H1 (cell line): ENCODE results near the gene CAGE1. TPM values are rescaled to one million over a fixed set of nuclear protein-coding genes. Genes with fewer than 3 reads are reported as not detected.

ENCODE experiments used
- CTCF ChIA-PET: fragments of 300-600 bp; sonication (Branson Sonifier 250); formaldehyde crosslinking; loops from one replicate; lab custom pipeline; 2021; ENCODE audit not compliant: partially characterized antibody; lab: Charles Lee
- POLR2A ChIA-PET: fragments of 300-600 bp; sonication (Branson Sonifier 250); formaldehyde crosslinking; loops from one replicate; lab custom pipeline; 2021; ENCODE audit warnings: inconsistent platforms; ENCODE audit not compliant: partially characterized antibody; lab: Charles Lee
- DNase-seq, 2 experiments: peaks; one replicate each; pipeline versions ENCODE4 v3.0.0 to v3.0.0-alpha.2; 2010 to 2022; ENCODE audit warnings: low spot score in 2 of 2, low read depth in 1 of 2, mixed read lengths in 1 of 2
- FAIRE-seq: peaks from 2 replicates; lab custom pipeline; 2011; peaks lifted over from hg19 to GRCh38; lab: Jason Lieb, UNC
- H2AFZ ChIP-seq: 2 replicates; pipeline ENCODE4 v1.8.1; 2012; ENCODE audit warnings: low read length, inconsistent platforms
- H2AK5ac ChIP-seq: 2 replicates; pipeline ENCODE4 v1.6.1; 2013; ENCODE audit warnings: low read depth, low read length
- H2BK120ac ChIP-seq: replicated peaks from 2 replicates; pipeline ENCODE3; 2013; ENCODE audit warnings: low read depth, low read length, inconsistent platforms
- H2BK12ac ChIP-seq: 2 replicates; pipeline ENCODE4 v1.6.1; 2013; ENCODE audit warnings: low read depth, low read length
- H2BK15ac ChIP-seq: 2 replicates; pipeline ENCODE4 v1.6.1; 2013; ENCODE audit warnings: low read length
- H2BK20ac ChIP-seq: 2 replicates; pipeline ENCODE4 v1.6.1; 2013; ENCODE audit warnings: low read length
- H2BK5ac ChIP-seq: 2 replicates; pipeline ENCODE4 v1.6.1; 2013; ENCODE audit warnings: low read depth, low read length
- H3K14ac ChIP-seq: 2 replicates; pipeline ENCODE4 v1.6.1; 2013; ENCODE audit warnings: inconsistent platforms; ENCODE audit not compliant: insufficient read length
- H3K18ac ChIP-seq: 2 replicates; pipeline ENCODE4 v1.6.1; 2013; ENCODE audit warnings: low read length; ENCODE audit errors: extremely low read depth
- H3K23ac ChIP-seq: 2 replicates; pipeline ENCODE4 v1.6.1; 2013; ENCODE audit warnings: inconsistent platforms; ENCODE audit not compliant: insufficient read length
- H3K23me2 ChIP-seq: 2 replicates; pipeline ENCODE4 v1.6.1; 2013; ENCODE audit warnings: low read depth, low read length
- H3K27ac ChIP-seq: 2 replicates; pipeline ENCODE4 v1.6.1; 2011; ENCODE audit warnings: low read depth, low read length, inconsistent platforms
- H3K27me3 ChIP-seq, 4 experiments: replicated peaks in 1 of 4; 1 replicate in 1 of 4; 2 replicates in 3 of 4; pipeline versions ENCODE4 v1.6.1 to v1.8.1; 2011 to 2013; ENCODE audit warnings: low read length in 3 of 4, mild to moderate bottlenecking in 3 of 4, inconsistent platforms in 2 of 4, mixed read lengths in 2 of 4, moderate library complexity in 1 of 4; ENCODE audit not compliant: control insufficient read depth in 3 of 4, insufficient read depth in 3 of 4; ENCODE audit errors: extremely low read depth in 1 of 4
- H3K36me3 ChIP-seq, 4 experiments: 2 replicates each; pipeline versions ENCODE4 v1.6.1 to v1.8.1; 2011 to 2013; ENCODE audit warnings: mild to moderate bottlenecking in 4 of 4, low read length in 3 of 4, moderate library complexity in 2 of 4, control low read depth in 1 of 4, inconsistent platforms in 1 of 4; ENCODE audit not compliant: insufficient read depth in 4 of 4, control insufficient read depth in 2 of 4
- H3K4ac ChIP-seq: replicated peaks from 2 replicates; pipeline ENCODE3; 2013; ENCODE audit warnings: low read length, low read depth, mixed read lengths, inconsistent platforms; ENCODE audit not compliant: insufficient read length
- H3K4me1 ChIP-seq, 4 experiments: replicated peaks in 1 of 4; 1 replicate in 1 of 4; 2 replicates in 3 of 4; pipeline versions ENCODE4 v1.6.1 to v1.8.1; 2011 to 2013; ENCODE audit warnings: low read length in 3 of 4, inconsistent platforms in 2 of 4, mixed read lengths in 1 of 4; ENCODE audit not compliant: insufficient read depth in 4 of 4, control insufficient read depth in 3 of 4
- H3K4me2 ChIP-seq, 2 experiments: 2 replicates each; pipeline versions ENCODE4 v1.6.1 to v1.8.1; 2011 to 2013; ENCODE audit warnings: low read depth in 2 of 2, low read length in 2 of 2, control low read depth in 1 of 2, inconsistent platforms in 1 of 2, mild to moderate bottlenecking in 1 of 2; ENCODE audit not compliant: insufficient read depth in 1 of 2
- H3K4me3 ChIP-seq, 4 experiments: fragments of 200-600, 300-600 bp in 1 of 4; sonication (generic), shearing (Covaris generic), sonication (Bioruptor Twin) in 1 of 4; 2 replicates each; pipeline versions ENCODE4 v1.5.1 to v1.8.1; 2011 to 2016; ENCODE audit warnings: low read length in 4 of 4, low read depth in 3 of 4, control low read depth in 2 of 4, inconsistent platforms in 2 of 4, mild to moderate bottlenecking in 2 of 4, mixed read lengths in 1 of 4, moderate library complexity in 1 of 4; ENCODE audit not compliant: insufficient read depth in 2 of 4; ENCODE audit errors: extremely low read depth in 1 of 4
- H3K56ac ChIP-seq: replicated peaks from 2 replicates; pipeline ENCODE3; 2013; ENCODE audit warnings: low read depth, mild to moderate bottlenecking, mixed read lengths, low read length, inconsistent platforms; ENCODE audit not compliant: insufficient read length
- H3K79me1 ChIP-seq: 2 replicates; pipeline ENCODE4 v1.6.1; 2013; ENCODE audit warnings: low read depth, low read length, control low read depth
- H3K79me2 ChIP-seq, 2 experiments: 2 replicates each; pipeline versions ENCODE4 v1.6.1 to v1.8.1; 2012 to 2013; ENCODE audit warnings: low read length in 2 of 2, mild to moderate bottlenecking in 2 of 2, inconsistent platforms in 1 of 2; ENCODE audit not compliant: insufficient read depth in 2 of 2, control insufficient read depth in 1 of 2
- H3K9ac ChIP-seq, 4 experiments: replicated peaks in 1 of 4; 1 replicate in 1 of 4; 2 replicates in 3 of 4; pipeline versions ENCODE4 v1.6.1 to v1.8.1; 2011 to 2013; ENCODE audit warnings: low read depth in 3 of 4, low read length in 3 of 4, control low read depth in 2 of 4, mild to moderate bottlenecking in 2 of 4, moderate library complexity in 2 of 4, inconsistent platforms in 1 of 4; ENCODE audit errors: extremely low read depth in 1 of 4
- H3K9me3 ChIP-seq, 2 experiments: 2 replicates each; pipeline versions ENCODE4 v1.6.1 to v1.8.1; 2012 to 2013; ENCODE audit warnings: mild to moderate bottlenecking in 2 of 2, moderate library complexity in 2 of 2, control low read depth in 1 of 2, inconsistent platforms in 1 of 2, low read depth in 1 of 2, low read length in 1 of 2, mixed read lengths in 1 of 2; ENCODE audit not compliant: insufficient read depth in 2 of 2
- H4K20me1 ChIP-seq, 2 experiments: replicated peaks in 1 of 2; 2 replicates each; pipeline versions ENCODE3 to v1.8.1; 2011 to 2013; ENCODE audit warnings: inconsistent platforms in 2 of 2, low read length in 2 of 2, mild to moderate bottlenecking in 1 of 2; ENCODE audit not compliant: insufficient read depth in 2 of 2, control insufficient read depth in 1 of 2
- H4K5ac ChIP-seq: 2 replicates; pipeline ENCODE4 v1.6.1; 2013; ENCODE audit warnings: low read length, low read depth, mixed read lengths, inconsistent platforms; ENCODE audit not compliant: insufficient read length
- H4K8ac ChIP-seq: 2 replicates; pipeline ENCODE4 v1.8.0; 2013; ENCODE audit warnings: mild to moderate bottlenecking, moderate library complexity, low read length, inconsistent platforms; ENCODE audit not compliant: insufficient read depth; ENCODE audit errors: extremely low read depth
- H4K91ac ChIP-seq: replicated peaks from 2 replicates; pipeline ENCODE3; 2013; ENCODE audit warnings: low read length, mixed read lengths, inconsistent platforms; ENCODE audit not compliant: insufficient read length
- HDAC6 ChIP-seq: IDR thresholded peaks from one replicate; pipeline ENCODE4 v1.7.1; 2012; ENCODE audit warnings: low read depth, mild to moderate bottlenecking, inconsistent platforms, low read length, moderate library complexity
- NANOG ChIP-seq: IDR thresholded peaks from 2 replicates; pipeline ENCODE4 v1.6.1; 2011; ENCODE audit warnings: low read length, low read depth, mild to moderate bottlenecking, inconsistent platforms; ENCODE audit not compliant: insufficient read depth, poor library complexity, severe bottlenecking
- NRF1 ChIP-seq: IDR thresholded peaks from 2 replicates; pipeline ENCODE4 v1.6.1; 2011; ENCODE audit warnings: mild to moderate bottlenecking, low read depth, low read length, improper control_type of control experiment
- POLR2AphosphoS5 ChIP-seq: IDR thresholded peaks from 2 replicates; pipeline ENCODE4 v1.6.1; 2011; ENCODE audit warnings: low read depth, low read length
- SP4 ChIP-seq: IDR thresholded peaks from 2 replicates; pipeline ENCODE4 v1.6.1; 2012; ENCODE audit warnings: low read length, inconsistent platforms
- WGBS, 2 experiments: shearing (Covaris generic) in 1 of 2; methylation state at CpG; one replicate each; pipeline versions ENCODE4 v1.1.6 to v1.1.7; 2013 to 2015; ENCODE audit warnings: low lambda C conversion rate in 2 of 2, mixed read lengths in 2 of 2, inconsistent platforms in 1 of 2, low coverage in 1 of 2, missing lambda C conversion rate in 1 of 2; ENCODE audit not compliant: insufficient replicate concordance in 2 of 2, insufficient coverage in 1 of 2, insufficient read length in 1 of 2; ENCODE audit errors: extremely low coverage in 1 of 2, missing lambda C conversion rate in 1 of 2; 5-methylcytosine and 5-hydroxymethylcytosine counted together
- polyA plus RNA-seq, 7 experiments: library from polyadenylated mRNA; depleted of rRNA in 3 of 7; stranded (reverse) in 5 of 7; unstranded in 2 of 7; fragments of >200 nt in 5 of 7; fragments of 200-250 nt in 2 of 7; gene quantifications; 1 replicate in 5 of 7; 2 replicates in 1 of 7; 4 replicates in 1 of 7; pipeline versions ENCODE4 v1.2.1 to v1.2.3, GENCODE V29; 2011 to 2013; ENCODE audit warnings: missing spikeins in 2 of 7, mixed read lengths in 2 of 7
- total RNA-seq: library from RNA; stranded (reverse); fragmentation: NEBNext Ultra II Directional; extraction: Animal tissue kit (Norgen Biotek cat#: 25700); gene quantifications from 2 replicates; pipeline ENCODE4 v1.2.1, GENCODE V29; 2021
- TF ChIP-seq, protein P1 (sequence below): IDR thresholded peaks from 2 replicates; pipeline ENCODE4 v1.6.1; 2012; ENCODE audit warnings: inconsistent platforms
- TF ChIP-seq, protein P2 (sequence below), 3 experiments: IDR thresholded peaks; 1 replicate in 2 of 3; 2 replicates in 1 of 3; pipeline versions ENCODE4 v1.5.1 to v1.6.1; 2011; ENCODE audit warnings: low read length in 3 of 3, mild to moderate bottlenecking in 3 of 3, inconsistent platforms in 2 of 3, low read depth in 1 of 3, moderate library complexity in 1 of 3; ENCODE audit not compliant: insufficient read depth in 1 of 3; ENCODE audit errors: control extremely low read depth in 1 of 3
- TF ChIP-seq, protein P3 (sequence below): IDR thresholded peaks from 2 replicates; pipeline ENCODE4 v1.6.1; 2012; ENCODE audit warnings: low read length, inconsistent platforms

Gene CAGE1
- total and polyA plus RNA-seq, 2 of the 8 experiments (the other 6 are each of a cell fraction or from before 2014, with no cell fraction given), result 0.09 TPM; not detected in 1

- H3K4me2 ChIP-seq, result no peak overlapping the region
- no peaks in the 10 kb centered on the region for H3K79me2 ChIP-seq
- no peak overlapping the region for H2BK12ac ChIP-seq
- no peak overlapping the region for H2BK5ac ChIP-seq
- H3K56ac ChIP-seq, result no peak overlapping the region
- H2BK15ac ChIP-seq, result no peak overlapping the region
- no peak overlapping the region for H3K23ac ChIP-seq
- no peak overlapping the region for H2AFZ ChIP-seq
- H4K91ac ChIP-seq, result no peak overlapping the region
- no peaks in the 10 kb centered on the region for H3K27me3 ChIP-seq
- H3K4me1 ChIP-seq, result no peaks in the 10 kb centered on the region
- H3K9me3 ChIP-seq, result no peaks in the 10 kb centered on the region
- H3K23me2 ChIP-seq, result no peaks in the 10 kb centered on the region
- CTCF ChIA-PET, result interaction anchor here (0.9 kb wide), 1 partner anchor 12 kb away, joined by 3 read pairs; no protein-coding TSS in a partner anchor
- H3K4ac ChIP-seq, result no peak overlapping the region
- no peak overlapping the region for H3K9ac ChIP-seq
- no peak overlapping the region for H2BK120ac ChIP-seq
- DNase-seq (no peak), FAIRE-seq (peak; percentile 68)
- no peaks in the 10 kb centered on the region for H4K20me1 ChIP-seq
- H2BK20ac ChIP-seq, result no peak overlapping the region
- no peak overlapping the region for H3K18ac ChIP-seq
- H4K8ac ChIP-seq, result no peak overlapping the region
- no peaks in the 10 kb centered on the region for H3K79me1 ChIP-seq
- no peak overlapping the region for H4K5ac ChIP-seq
- POLR2A ChIA-PET, result no interaction called here
- H3K14ac ChIP-seq, result no peak overlapping the region
- H3K36me3 ChIP-seq, result peaks cover 7 to 64% (median 38%) of the 10 kb centered on the region in 4 experiments
- no peak overlapping the region for H2AK5ac ChIP-seq
- H3K4me3 ChIP-seq, result no peak overlapping the region
- 76% methylated on average over 2 of the region's 2 CpGs; no CpG with 5 or more reads in 1 of the 2 experiments for WGBS, 2 experiments
- H3K27ac ChIP-seq, result no peak overlapping the region
- TF ChIP-seq HDAC6, result no peak
- peak; percentile 56 for TF ChIP-seq NANOG
- TF ChIP-seq, protein P1, sequence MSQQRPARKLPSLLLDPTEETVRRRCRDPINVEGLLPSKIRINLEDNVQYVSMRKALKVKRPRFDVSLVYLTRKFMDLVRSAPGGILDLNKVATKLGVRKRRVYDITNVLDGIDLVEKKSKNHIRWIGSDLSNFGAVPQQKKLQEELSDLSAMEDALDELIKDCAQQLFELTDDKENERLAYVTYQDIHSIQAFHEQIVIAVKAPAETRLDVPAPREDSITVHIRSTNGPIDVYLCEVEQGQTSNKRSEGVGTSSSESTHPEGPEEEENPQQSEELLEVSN, result no peak
- TF ChIP-seq, protein P2, sequence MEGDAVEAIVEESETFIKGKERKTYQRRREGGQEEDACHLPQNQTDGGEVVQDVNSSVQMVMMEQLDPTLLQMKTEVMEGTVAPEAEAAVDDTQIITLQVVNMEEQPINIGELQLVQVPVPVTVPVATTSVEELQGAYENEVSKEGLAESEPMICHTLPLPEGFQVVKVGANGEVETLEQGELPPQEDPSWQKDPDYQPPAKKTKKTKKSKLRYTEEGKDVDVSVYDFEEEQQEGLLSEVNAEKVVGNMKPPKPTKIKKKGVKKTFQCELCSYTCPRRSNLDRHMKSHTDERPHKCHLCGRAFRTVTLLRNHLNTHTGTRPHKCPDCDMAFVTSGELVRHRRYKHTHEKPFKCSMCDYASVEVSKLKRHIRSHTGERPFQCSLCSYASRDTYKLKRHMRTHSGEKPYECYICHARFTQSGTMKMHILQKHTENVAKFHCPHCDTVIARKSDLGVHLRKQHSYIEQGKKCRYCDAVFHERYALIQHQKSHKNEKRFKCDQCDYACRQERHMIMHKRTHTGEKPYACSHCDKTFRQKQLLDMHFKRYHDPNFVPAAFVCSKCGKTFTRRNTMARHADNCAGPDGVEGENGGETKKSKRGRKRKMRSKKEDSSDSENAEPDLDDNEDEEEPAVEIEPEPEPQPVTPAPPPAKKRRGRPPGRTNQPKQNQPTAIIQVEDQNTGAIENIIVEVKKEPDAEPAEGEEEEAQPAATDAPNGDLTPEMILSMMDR (IDR thresholded peaks at IDR 0.05; ENCODE audit: control extremely low read depth in 1 of 3, insufficient read depth in 1 of 3, low read depth in 1 of 3, low read length in 3 of 3), result no peak
- TF ChIP-seq, protein P3, sequence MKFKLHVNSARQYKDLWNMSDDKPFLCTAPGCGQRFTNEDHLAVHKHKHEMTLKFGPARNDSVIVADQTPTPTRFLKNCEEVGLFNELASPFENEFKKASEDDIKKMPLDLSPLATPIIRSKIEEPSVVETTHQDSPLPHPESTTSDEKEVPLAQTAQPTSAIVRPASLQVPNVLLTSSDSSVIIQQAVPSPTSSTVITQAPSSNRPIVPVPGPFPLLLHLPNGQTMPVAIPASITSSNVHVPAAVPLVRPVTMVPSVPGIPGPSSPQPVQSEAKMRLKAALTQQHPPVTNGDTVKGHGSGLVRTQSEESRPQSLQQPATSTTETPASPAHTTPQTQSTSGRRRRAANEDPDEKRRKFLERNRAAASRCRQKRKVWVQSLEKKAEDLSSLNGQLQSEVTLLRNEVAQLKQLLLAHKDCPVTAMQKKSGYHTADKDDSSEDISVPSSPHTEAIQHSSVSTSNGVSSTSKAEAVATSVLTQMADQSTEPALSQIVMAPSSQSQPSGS, result no peak
- TF ChIP-seq NRF1, result no peak
- TF ChIP-seq SP4, result no peak
- no peak for TF ChIP-seq POLR2AphosphoS5
Observed at GRCh38 chr6:7413151-7413823, 23.7 kb upstream of the CAGE1 start.
